DOHH2 (cell line): ENCODE results near the gene TERB1.

Source experiments
- CTCF ChIP-seq: fragments of 200-600 bp; sonication (generic); IDR thresholded peaks from one replicate; pipeline ENCODE4 v1.5.1; 2014; ENCODE audit warnings: antibody characterized with exemption, mild to moderate bottlenecking, low read depth, low read length; ENCODE audit not compliant: poor library complexity, severe bottlenecking
- EZH2phosphoT487 ChIP-seq: fragments of 200-600 bp; sonication (generic); IDR thresholded peaks from 2 replicates; pipeline ENCODE4 v1.6.1; 2017; ENCODE audit warnings: borderline replicate concordance, mild to moderate bottlenecking, antibody characterized with exemption, low read length, moderate library complexity, mixed read lengths

- TF ChIP-seq CTCF (no peak), EZH2phosphoT487 (no peak)
These were observed 13.3 kb upstream of the TERB1 start for GRCh38 chr16:66814734-66815133.
